ENCODE data around the gene TIMP2. TPM values are rescaled to one million over a fixed set of nuclear protein-coding genes. Genes with fewer than 3 reads are reported as not detected.
"Not testable (repeated sequence)": the region's sequence is repeated elsewhere in the genome, so short reads cannot be mapped to it uniquely, and the experiment has no call there.

Gene TIMP2
- total RNA-seq, 2 experiments from 2014 or later: 6.2 to 7.0 TPM

GRCh38 chr17:78892062-78892456, 33.1 kb downstream of the TIMP2 start:
- intact Hi-C loops (cut with DNase I, micrococcal nuclease): no loop called here
- no peak overlapping the region for H3K4me3 Mint-ChIP-seq
- no peak overlapping the region for H3K27ac ChIP-seq (ENCODE audit: low read depth in 1 of 2, low read length in 2 of 2)
- H3K36me3 Mint-ChIP-seq (ENCODE audit: low read depth): no peaks in the 10 kb centered on the region
- H3K27me3 ChIP-seq (ENCODE audit: control insufficient read depth in 1 of 2, insufficient read depth in 2 of 2, low read length in 2 of 2): no peaks in the 10 kb centered on the region
- no peak overlapping the region for H3K4me3 ChIP-seq (ENCODE audit: low read length)
- DNase-seq (no peak), ATAC-seq (ENCODE audit: poor library complexity) (no peak)
- no peaks in the 10 kb centered on the region for H3K36me3 ChIP-seq (ENCODE audit: insufficient read depth, low read length)
- POLR2A ChIA-PET: no interaction called here
- H3K27ac Mint-ChIP-seq: peak overlapping the region; percentile 83
- peaks cover 43% of the 10 kb centered on the region for H3K4me1 Mint-ChIP-seq (ENCODE audit: low read depth)
- H3K4me1 ChIP-seq (ENCODE audit: insufficient read depth, low read length): peaks cover 46% of the 10 kb centered on the region
- CTCF ChIA-PET: no interaction called here
- TF ChIP-seq, protein P1, sequence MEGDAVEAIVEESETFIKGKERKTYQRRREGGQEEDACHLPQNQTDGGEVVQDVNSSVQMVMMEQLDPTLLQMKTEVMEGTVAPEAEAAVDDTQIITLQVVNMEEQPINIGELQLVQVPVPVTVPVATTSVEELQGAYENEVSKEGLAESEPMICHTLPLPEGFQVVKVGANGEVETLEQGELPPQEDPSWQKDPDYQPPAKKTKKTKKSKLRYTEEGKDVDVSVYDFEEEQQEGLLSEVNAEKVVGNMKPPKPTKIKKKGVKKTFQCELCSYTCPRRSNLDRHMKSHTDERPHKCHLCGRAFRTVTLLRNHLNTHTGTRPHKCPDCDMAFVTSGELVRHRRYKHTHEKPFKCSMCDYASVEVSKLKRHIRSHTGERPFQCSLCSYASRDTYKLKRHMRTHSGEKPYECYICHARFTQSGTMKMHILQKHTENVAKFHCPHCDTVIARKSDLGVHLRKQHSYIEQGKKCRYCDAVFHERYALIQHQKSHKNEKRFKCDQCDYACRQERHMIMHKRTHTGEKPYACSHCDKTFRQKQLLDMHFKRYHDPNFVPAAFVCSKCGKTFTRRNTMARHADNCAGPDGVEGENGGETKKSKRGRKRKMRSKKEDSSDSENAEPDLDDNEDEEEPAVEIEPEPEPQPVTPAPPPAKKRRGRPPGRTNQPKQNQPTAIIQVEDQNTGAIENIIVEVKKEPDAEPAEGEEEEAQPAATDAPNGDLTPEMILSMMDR (IDR thresholded peaks at IDR 0.05): no peak
- no peaks in the 10 kb centered on the region for H3K9me3 Mint-ChIP-seq
- no peaks in the 10 kb centered on the region for H3K27me3 Mint-ChIP-seq
- no peaks in the 10 kb centered on the region for H3K9me3 ChIP-seq (ENCODE audit: control insufficient read depth in 1 of 2, insufficient read depth in 1 of 2, low read length in 2 of 2)

GRCh38 chr17:78891406-78892061, 33.7 kb downstream of the TIMP2 start:
- no peak overlapping the region for H3K4me3 ChIP-seq (ENCODE audit: low read length)
- ATAC-seq (ENCODE audit: poor library complexity) (no peak), DNase-seq (no peak)
- TF ChIP-seq, protein P1 (IDR thresholded peaks at IDR 0.05): no peak
- CTCF ChIA-PET: no interaction called here
- Mint-ChIP-seq H3K4me1 (ENCODE audit: low read depth) (peaks cover 48% of the 10 kb centered on the region), H3K27ac (peak overlapping the region; percentile 83), H3K36me3 (ENCODE audit: low read depth) (no peaks in the 10 kb centered on the region), H3K27me3 (no peaks in the 10 kb centered on the region), H3K4me3 (peak overlapping the region; percentile 30), H3K9me3 (no peaks in the 10 kb centered on the region)
- H3K9me3 ChIP-seq (ENCODE audit: control insufficient read depth in 1 of 2, insufficient read depth in 1 of 2, low read length in 2 of 2): no peaks in the 10 kb centered on the region
- H3K36me3 ChIP-seq (ENCODE audit: insufficient read depth, low read length): no peaks in the 10 kb centered on the region
- intact Hi-C loops (cut with DNase I, micrococcal nuclease): loop anchor here in 1 of 2 experiments (2.0 kb wide), 1 partner anchor 33 kb away; the partner anchor contains the start of gene TIMP2
- peak overlapping the region in 1 of 2 donors; percentile 48 for H3K27ac ChIP-seq (ENCODE audit: low read depth in 1 of 2, low read length in 2 of 2)
- H3K4me1 ChIP-seq (ENCODE audit: insufficient read depth, low read length): peaks cover 46% of the 10 kb centered on the region
- no peaks in the 10 kb centered on the region for H3K27me3 ChIP-seq (ENCODE audit: control insufficient read depth in 1 of 2, insufficient read depth in 2 of 2, low read length in 2 of 2)
- POLR2A ChIA-PET: interaction anchor here (1.1 to 2.3 kb wide), 4 partner anchors 24 to 106 kb away, joined by 3 to 7 read pairs (median 4); partner anchors contain the start of gene TIMP2

- H3K4me3 ChIP-seq (ENCODE audit: low read length): no peak overlapping the region
- no peaks in the 10 kb centered on the region for H3K9me3 ChIP-seq (ENCODE audit: control insufficient read depth in 1 of 2, insufficient read depth in 1 of 2, low read length in 2 of 2)
Measured at GRCh38 chr17:78890498-78890897, 34.7 kb downstream of the TIMP2 start.

GRCh38 chr17:78890096-78890495, 35.1 kb downstream of the TIMP2 start:
- peak overlapping the region; percentile 42 for H3K4me3 Mint-ChIP-seq
- H3K4me3 ChIP-seq (ENCODE audit: low read length); H3K9me3 Mint-ChIP-seq; CTCF ChIA-PET; H3K36me3 Mint-ChIP-seq (ENCODE audit: low read depth); H3K9me3 ChIP-seq (ENCODE audit: control insufficient read depth in 1 of 2, insufficient read depth in 1 of 2, low read length in 2 of 2); H3K27me3 ChIP-seq (ENCODE audit: control insufficient read depth in 1 of 2, insufficient read depth in 2 of 2, low read length in 2 of 2); H3K36me3 ChIP-seq (ENCODE audit: insufficient read depth, low read length); H3K27me3 Mint-ChIP-seq; DNase-seq: not testable (repeated sequence)
- peak; percentile 50 for ATAC-seq (ENCODE audit: poor library complexity)
- intact Hi-C loops (cut with DNase I, micrococcal nuclease): loop anchor here in 1 of 2 experiments (2.0 kb wide), 1 partner anchor 35 kb away; the partner anchor contains the start of gene TIMP2
- peak overlapping the region in 1 of 2 donors; percentile 21 for H3K27ac ChIP-seq (ENCODE audit: low read depth in 1 of 2, low read length in 2 of 2)
- H3K4me1 ChIP-seq (ENCODE audit: insufficient read depth, low read length): peaks cover 46% of the 10 kb centered on the region
- POLR2A ChIA-PET: interaction anchor here (0.6 to 2.3 kb wide), 6 partner anchors 7 to 105 kb away, joined by 3 to 7 read pairs (median 3); partner anchors contain the start of gene TIMP2
- H3K27ac Mint-ChIP-seq: peak overlapping the region; percentile 83
- H3K4me1 Mint-ChIP-seq (ENCODE audit: low read depth): peaks cover 50% of the 10 kb centered on the region

More at GRCh38 chr17:78890498-78890897, 34.7 kb downstream of the TIMP2 start:
- peak overlapping the region; percentile 23 to 48 for H3K27ac ChIP-seq (ENCODE audit: low read depth in 1 of 2, low read length in 2 of 2)
- CTCF ChIA-PET: no interaction called here
- no peaks in the 10 kb centered on the region for H3K36me3 ChIP-seq (ENCODE audit: insufficient read depth, low read length)
- no peaks in the 10 kb centered on the region for H3K27me3 ChIP-seq (ENCODE audit: control insufficient read depth in 1 of 2, insufficient read depth in 2 of 2, low read length in 2 of 2)
- Mint-ChIP-seq H3K4me1 (ENCODE audit: low read depth) (peaks cover 50% of the 10 kb centered on the region), H3K4me3 (peak overlapping the region; percentile 42), H3K27ac (peak overlapping the region; percentile 83), H3K27me3 (no peaks in the 10 kb centered on the region), H3K36me3 (ENCODE audit: low read depth) (no peaks in the 10 kb centered on the region), H3K9me3 (no peaks in the 10 kb centered on the region)
- POLR2A ChIA-PET: interaction anchor here (0.6 to 2.3 kb wide), 6 partner anchors 8 to 105 kb away, joined by 3 to 7 read pairs (median 3); partner anchors contain the start of gene TIMP2
- DNase-seq (peak; percentile 24 to 82 (median 52)), ATAC-seq (ENCODE audit: poor library complexity) (peak; percentile 82)
- TF ChIP-seq, protein P1 (IDR thresholded peaks at IDR 0.05): no peak
- peaks cover 46% of the 10 kb centered on the region for H3K4me1 ChIP-seq (ENCODE audit: insufficient read depth, low read length)
- intact Hi-C loops (cut with DNase I, micrococcal nuclease): loop anchor here in 1 of 2 experiments (2.0 kb wide), 1 partner anchor 34 kb away; the partner anchor contains the start of gene TIMP2
